PC-3 (cell line): Measurements from ENCODE around the gene EPS8. TPM values are rescaled to one million over a fixed set of nuclear protein-coding genes. Genes with fewer than 3 reads are reported as not detected.

ENCODE experiments used
- ATAC-seq: fragments of 200-7000 bp; cut with Tn5 transposase; 2 replicates; pipeline ENCODE4 v1.9.1; 2020; ENCODE audit warnings: mild to moderate bottlenecking, moderate library complexity
- BruUV-seq: library from RNA; stranded (reverse); fragments of 400-500 nt; replicated peaks from 2 replicates; lab custom pipeline; 2021; lab: Mats Ljungman, UMichigan
- CTCF ChIA-PET: fragments of 300-600 bp; sonication (Branson Sonifier 250); formaldehyde crosslinking; loops from one replicate; lab custom pipeline; 2022; ENCODE audit warnings: antibody characterized with exemption; lab: Charles Lee
- POLR2A ChIA-PET: fragments of 300-600 bp; sonication (Branson Sonifier 250); formaldehyde crosslinking; loops from one replicate; lab custom pipeline; 2022; ENCODE audit warnings: antibody characterized with exemption; ENCODE audit not compliant: unreplicated experiment; lab: Charles Lee
- DNase-seq: peaks from one replicate; pipeline ENCODE4 v3.0.0-alpha.2; 2015
- H2AFZ ChIP-seq: fragments of 300-600 bp; sonication (generic); 2 replicates; pipeline ENCODE4 v1.6.0; 2016; ENCODE audit warnings: antibody characterized with exemption, low read length
- H3F3A ChIP-seq: fragments of 300-600 bp; sonication (generic); one replicate; pipeline ENCODE4 v1.6.0; 2017; ENCODE audit warnings: antibody characterized with exemption, low read length, control low read depth, mild to moderate bottlenecking; ENCODE audit not compliant: unreplicated experiment
- H3K27ac ChIP-seq: fragments of 300-600 bp; sonication (generic); 2 replicates; pipeline ENCODE4 v1.5.1; 2016; ENCODE audit warnings: mild to moderate bottlenecking, low read length
- H3K27me3 ChIP-seq: fragments of 300-600 bp; sonication (generic); 2 replicates; pipeline ENCODE4 v1.6.1; 2016; ENCODE audit warnings: low read length, mixed read lengths
- H3K36me3 ChIP-seq: fragments of 300-600 bp; sonication (generic); 2 replicates; pipeline ENCODE4 v1.6.1; 2016; ENCODE audit warnings: low read depth, mixed run types, low read length, mixed read lengths
- H3K4me1 ChIP-seq: fragments of 300-600 bp; sonication (generic); 2 replicates; pipeline ENCODE4 v1.5.1; 2016; ENCODE audit warnings: low read length; ENCODE audit not compliant: insufficient read depth
- H3K4me2 ChIP-seq: fragments of 300-600 bp; sonication (generic); 2 replicates; pipeline ENCODE4 v1.6.0; 2016; ENCODE audit warnings: low read length
- H3K4me3 ChIP-seq: fragments of 300-600 bp; sonication (generic); 2 replicates; pipeline ENCODE4 v1.5.1; 2016; ENCODE audit warnings: mild to moderate bottlenecking, low read length, mixed read lengths
- H3K79me2 ChIP-seq: fragments of 300-600 bp; sonication (generic); 2 replicates; pipeline ENCODE4 v1.6.1; 2017; ENCODE audit warnings: low read length, mixed read lengths
- H3K9ac ChIP-seq: fragments of 300-600 bp; sonication (generic); 2 replicates; pipeline ENCODE4 v1.6.0; 2016; ENCODE audit warnings: mild to moderate bottlenecking, low read length
- H3K9me2 ChIP-seq: fragments of 300-600 bp; sonication (generic); replicated peaks from 2 replicates; pipeline ENCODE4 v1.6.1; 2016; ENCODE audit warnings: mixed run types, low read length, mixed read lengths
- H3K9me3 ChIP-seq: fragments of 300-600 bp; sonication (generic); 2 replicates; pipeline ENCODE4 v1.6.1; 2016; ENCODE audit warnings: low read length, mixed read lengths
- H4K20me1 ChIP-seq: fragments of 300-600 bp; sonication (generic); 2 replicates; pipeline ENCODE4 v1.6.1; 2016; ENCODE audit warnings: low read length, mixed read lengths
- EZH2 ChIP-seq: fragments of 300-600 bp; sonication (generic); IDR thresholded peaks from one replicate; pipeline ENCODE4 v1.6.1; 2017; ENCODE audit warnings: antibody characterized with exemption, mild to moderate bottlenecking, low read length; ENCODE audit not compliant: unreplicated experiment
- EZH2phosphoT487 ChIP-seq: fragments of 300-600 bp; sonication (generic); IDR thresholded peaks from 2 replicates; pipeline ENCODE4 v1.6.1; 2018; ENCODE audit warnings: mild to moderate bottlenecking, antibody characterized with exemption, low read length, borderline replicate concordance
- intact Hi-C: fragments of 100-400 bp; cut with micrococcal nuclease; formaldehyde crosslinking; loops from 2 replicates; pipeline ENCODE4 v1.9.0; 2023
- total RNA-seq: library from RNA; depleted of rRNA; stranded (reverse); fragments of >200 nt; gene quantifications from 2 replicates; pipeline ENCODE4 v1.2.3, GENCODE V29; 2014
- TF ChIP-seq, protein P1 (sequence below): fragments of 300-600 bp; sonication (generic); conservative IDR thresholded peaks from 2 replicates; pipeline ENCODE4 v1.5.1; 2017; ENCODE audit warnings: antibody characterized with exemption, low read depth, mild to moderate bottlenecking, low read length

Gene EPS8
- total RNA-seq, 1 experiment from 2014 or later, result 47.4 TPM

DNA sequence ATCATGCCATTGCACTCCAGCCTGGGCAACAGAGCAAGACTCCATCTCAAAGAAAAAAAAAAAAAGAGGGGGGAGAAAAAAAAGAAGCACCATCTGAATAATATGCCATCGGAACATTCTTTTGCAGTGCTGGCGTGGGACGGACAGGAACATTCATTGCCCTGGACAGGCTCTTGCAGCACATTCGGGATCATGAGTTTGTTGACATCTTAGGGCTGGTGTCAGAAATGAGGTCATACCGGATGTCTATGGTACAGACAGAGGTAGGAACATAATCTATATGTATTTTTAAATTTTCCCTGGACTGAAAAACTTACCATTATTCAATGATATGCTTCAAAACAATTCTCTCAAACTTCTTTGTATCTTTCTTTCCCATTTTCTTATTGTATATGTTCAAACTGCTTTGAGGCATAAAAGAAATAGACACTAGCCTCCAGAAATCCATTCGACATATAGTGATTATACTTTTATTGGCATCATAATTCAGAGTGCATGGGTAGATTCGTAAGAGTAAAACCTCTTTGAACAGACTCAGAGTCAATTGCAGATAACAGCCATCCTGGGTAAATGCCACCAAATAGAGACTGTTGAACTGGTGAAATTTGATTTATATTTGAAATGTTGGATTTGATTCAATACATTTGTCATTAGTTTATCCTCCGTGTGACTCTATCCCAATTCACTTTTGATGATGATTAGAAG, 199.7 kb downstream of the EPS8 start:
- Histone ChIP-seq H3K27ac (peak overlapping the region; percentile 75), H4K20me1 (no peaks in the 10 kb centered on the region), H3K4me3 (peak overlapping the region; percentile 67; the same call in 1 of the 2 replicates), H3F3A (no peaks in the 10 kb centered on the region), H3K27me3 (no peaks in the 10 kb centered on the region), H2AFZ (peak overlapping the region; percentile 87), H3K36me3 (no peaks in the 10 kb centered on the region), H3K9me2 (no peaks in the 10 kb centered on the region), H3K9me3 (no peaks in the 10 kb centered on the region), H3K9ac (peak overlapping the region; percentile 80), H3K4me2 (peak overlapping the region; percentile 87), H3K79me2 (no peaks in the 10 kb centered on the region), H3K4me1 (peaks cover 30% of the 10 kb centered on the region)
- POLR2A ChIA-PET, result no interaction called here
- TF ChIP-seq EZH2, result no peak
- TF ChIP-seq EZH2phosphoT487, result no peak
- TF ChIP-seq, protein P1, sequence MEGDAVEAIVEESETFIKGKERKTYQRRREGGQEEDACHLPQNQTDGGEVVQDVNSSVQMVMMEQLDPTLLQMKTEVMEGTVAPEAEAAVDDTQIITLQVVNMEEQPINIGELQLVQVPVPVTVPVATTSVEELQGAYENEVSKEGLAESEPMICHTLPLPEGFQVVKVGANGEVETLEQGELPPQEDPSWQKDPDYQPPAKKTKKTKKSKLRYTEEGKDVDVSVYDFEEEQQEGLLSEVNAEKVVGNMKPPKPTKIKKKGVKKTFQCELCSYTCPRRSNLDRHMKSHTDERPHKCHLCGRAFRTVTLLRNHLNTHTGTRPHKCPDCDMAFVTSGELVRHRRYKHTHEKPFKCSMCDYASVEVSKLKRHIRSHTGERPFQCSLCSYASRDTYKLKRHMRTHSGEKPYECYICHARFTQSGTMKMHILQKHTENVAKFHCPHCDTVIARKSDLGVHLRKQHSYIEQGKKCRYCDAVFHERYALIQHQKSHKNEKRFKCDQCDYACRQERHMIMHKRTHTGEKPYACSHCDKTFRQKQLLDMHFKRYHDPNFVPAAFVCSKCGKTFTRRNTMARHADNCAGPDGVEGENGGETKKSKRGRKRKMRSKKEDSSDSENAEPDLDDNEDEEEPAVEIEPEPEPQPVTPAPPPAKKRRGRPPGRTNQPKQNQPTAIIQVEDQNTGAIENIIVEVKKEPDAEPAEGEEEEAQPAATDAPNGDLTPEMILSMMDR, result no peak
- BruUV-seq, result no TSS peak
- intact Hi-C loops, result loop anchor here (1.0 to 5.0 kb wide), 4 partner anchors 38 to 267 kb away; no protein-coding TSS in a partner anchor
- DNase-seq, result no peak
- CTCF ChIA-PET, result interaction anchor here (0.7 to 1.2 kb wide), 4 partner anchors 10 to 184 kb away, joined by 3 to 5 read pairs (median 4); no protein-coding TSS in a partner anchor
- no peak for ATAC-seq

DNA sequence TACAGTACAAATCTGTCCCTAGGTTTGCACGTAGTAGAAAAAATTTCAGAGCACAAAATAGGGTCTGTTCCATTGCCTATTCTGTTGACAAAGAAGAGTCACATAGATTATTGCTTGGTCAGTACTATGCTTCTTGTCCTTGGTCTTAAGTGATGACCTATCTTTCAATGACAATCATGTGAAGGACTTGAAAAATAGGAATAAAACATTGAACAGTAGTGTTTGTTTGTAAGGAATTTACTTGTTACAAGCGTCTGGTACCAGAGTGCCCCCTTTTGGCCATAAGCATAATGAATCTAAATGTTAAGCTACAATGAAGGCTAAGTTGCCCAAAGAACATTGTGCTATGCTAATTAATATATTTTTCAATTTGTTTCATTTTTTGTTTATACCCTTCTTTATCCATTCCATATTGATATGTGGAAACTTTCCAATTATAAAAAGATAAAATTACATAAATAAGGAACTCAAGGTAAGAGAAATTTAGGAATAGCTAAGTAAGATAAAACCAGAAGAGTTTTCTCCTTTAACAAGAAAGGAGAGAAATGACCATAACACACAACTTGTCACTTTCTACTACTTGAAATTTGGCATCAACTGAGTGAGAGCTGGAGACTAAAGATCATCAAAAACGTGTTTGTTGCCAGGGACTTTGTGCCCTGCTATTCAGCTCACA, 204.7 kb downstream of the EPS8 start:
- no TSS peak for BruUV-seq
- Histone ChIP-seq H3K9me2 (no peaks in the 10 kb centered on the region), H3K36me3 (no peaks in the 10 kb centered on the region), H3K4me3 (no peak overlapping the region), H4K20me1 (no peaks in the 10 kb centered on the region), H3K27me3 (no peaks in the 10 kb centered on the region), H3F3A (no peaks in the 10 kb centered on the region), H3K27ac (no peak overlapping the region), H3K4me2 (no peak overlapping the region), H3K4me1 (peaks cover 18% of the 10 kb centered on the region), H3K9me3 (no peaks in the 10 kb centered on the region), H2AFZ (no peak overlapping the region), H3K79me2 (no peaks in the 10 kb centered on the region), H3K9ac (no peak overlapping the region)
- ChIA-PET CTCF (interaction anchor here (0.5 to 1.0 kb wide), 14 partner anchors 13 to 455 kb away, joined by 3 to 24 read pairs (median 3); no protein-coding TSS in a partner anchor), POLR2A (no interaction called here)
- ATAC-seq (peak; percentile 32; the same call in 1 of the 2 replicates), DNase-seq (peak; percentile 56)
- intact Hi-C loops, result loop anchor here (1.0 to 5.0 kb wide), 2 partner anchors 52 to 307 kb away; no protein-coding TSS in a partner anchor
- TF ChIP-seq EZH2phosphoT487 (no peak), EZH2 (no peak)
- TF ChIP-seq, protein P1, result peak; percentile 72
